Effector CD4-positive, alpha-beta T cell (primary cell): Measurements from ENCODE around the gene XPR1.

Experiments used
- DNase-seq: peaks from one replicate; pipeline ENCODE4 v3.0.0-alpha.2; 2020
- total RNA-seq: gene quantifications from one replicate; lab custom pipeline; 2026; lab: John Stamatoyannopoulos, UW

Gene XPR1
- total RNA-seq, result 49.0 reads per million, percentile 67 among the genes with 10 or more reads in this experiment

DNA sequence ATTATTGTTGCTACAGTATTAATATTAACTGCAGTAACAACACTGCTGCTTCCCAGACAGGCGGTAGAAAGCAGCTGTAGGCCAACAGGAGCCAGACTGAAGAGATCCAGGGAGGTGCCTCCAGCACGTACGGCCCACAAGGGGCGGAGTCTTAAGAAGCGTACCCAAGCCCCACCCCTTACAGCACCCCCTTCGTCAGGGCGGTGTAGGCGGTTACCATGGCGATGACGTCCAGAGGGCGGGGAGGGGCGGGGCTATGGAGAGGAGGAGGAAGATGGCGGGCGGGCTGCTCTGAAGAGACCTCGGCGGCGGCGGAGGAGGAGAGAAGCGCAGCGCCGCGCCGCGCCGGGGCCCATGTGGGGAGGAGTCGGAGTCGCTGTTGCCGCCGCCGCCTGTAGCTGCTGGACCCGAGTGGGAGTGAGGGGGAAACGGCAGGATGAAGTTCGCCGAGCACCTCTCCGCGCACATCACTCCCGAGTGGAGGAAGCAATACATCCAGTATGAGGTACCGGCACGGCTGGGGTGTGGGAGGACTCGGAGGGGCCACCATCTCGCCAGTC, at the start of gene XPR1:
XPR1 (plus strand) TSS at position 257 of the 560 bp plus-strand sequence; CDS start at position 437, 180 bp downstream.
- DNase-seq, result peak; percentile 97

DNA sequence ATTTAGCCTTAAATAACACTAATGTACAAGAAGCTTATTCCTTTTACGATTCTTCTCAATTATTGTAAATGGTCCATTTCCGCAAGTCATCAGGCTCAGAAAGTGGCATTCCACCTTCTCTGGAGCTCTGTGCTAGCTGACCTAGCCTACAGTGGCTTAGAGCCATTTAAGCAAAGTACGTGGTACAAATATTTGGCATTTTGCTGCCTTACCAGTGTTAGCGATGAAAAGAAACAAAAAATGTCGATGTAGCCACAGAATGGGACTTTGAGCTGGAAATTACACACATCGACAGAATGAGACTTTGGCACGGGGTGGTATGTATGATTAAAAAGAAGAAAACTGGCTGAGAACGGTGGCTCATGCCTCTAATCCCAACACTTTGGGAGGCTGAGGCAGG, 47.0 kb upstream of the XPR1 start:
- DNase-seq, result no peak

DNA sequence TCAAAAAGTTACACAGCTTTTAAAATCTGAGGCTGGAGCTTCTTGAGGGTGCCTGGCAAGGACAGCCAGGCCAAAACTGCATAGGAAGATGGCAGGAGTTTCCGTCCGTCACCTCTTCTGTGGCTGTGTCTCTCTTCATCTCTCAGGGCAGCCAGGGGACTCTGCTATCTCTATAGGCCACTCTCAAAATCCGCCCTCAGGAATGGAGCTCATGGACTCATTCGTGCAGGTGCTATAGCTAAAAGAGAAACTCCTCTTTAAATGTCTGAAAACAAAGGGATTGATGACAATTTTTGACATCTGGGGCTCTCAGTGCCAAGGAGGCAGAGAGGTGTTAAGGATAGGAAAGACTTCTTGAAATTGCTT, 45.8 kb upstream of the XPR1 start:
- DNase-seq, result no peak

DNA sequence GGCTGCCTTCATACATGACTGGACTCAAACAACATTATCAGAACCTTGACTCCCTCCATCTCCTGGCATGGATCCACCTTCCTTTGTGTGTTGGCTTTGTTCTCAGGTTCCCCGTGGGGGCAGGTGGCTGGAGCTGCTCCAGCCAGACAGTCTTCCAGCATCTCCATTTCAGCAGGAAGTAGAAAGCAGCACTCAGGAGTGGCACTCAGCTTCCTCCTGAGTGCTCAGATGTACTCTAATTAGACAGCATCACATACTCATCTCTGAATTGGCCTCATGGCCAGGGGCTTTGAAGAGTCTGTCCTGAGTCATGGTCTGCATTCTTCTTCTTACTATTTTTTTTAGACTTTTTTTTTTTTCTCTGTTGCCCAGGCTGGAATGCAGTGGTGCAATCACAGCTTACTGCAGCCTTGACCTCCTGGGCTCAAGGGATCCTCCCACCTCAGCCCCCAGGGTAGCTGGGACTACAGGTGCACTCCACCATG, 45.1 kb upstream of the XPR1 start:
- DNase-seq, result no peak

DNA sequence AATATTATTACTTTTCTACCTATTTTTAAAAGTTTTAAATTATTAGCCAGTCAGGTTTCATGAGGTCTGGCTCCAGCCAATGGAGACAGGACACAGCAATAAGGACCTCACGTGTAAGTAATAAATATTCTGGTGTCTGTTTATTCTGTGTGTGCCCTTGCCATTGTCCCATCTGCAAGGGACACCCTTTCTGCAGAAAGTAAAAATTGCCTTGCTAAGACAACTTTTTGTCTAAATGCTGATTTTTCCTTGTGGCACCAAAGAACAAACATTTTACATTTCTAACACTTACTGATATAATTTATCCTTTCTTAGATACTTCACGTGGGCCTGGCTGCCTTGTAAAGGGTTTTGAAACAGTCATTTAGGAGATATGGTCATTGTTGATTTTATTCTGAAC, 43.7 kb upstream of the XPR1 start:
- no peak for DNase-seq

DNA sequence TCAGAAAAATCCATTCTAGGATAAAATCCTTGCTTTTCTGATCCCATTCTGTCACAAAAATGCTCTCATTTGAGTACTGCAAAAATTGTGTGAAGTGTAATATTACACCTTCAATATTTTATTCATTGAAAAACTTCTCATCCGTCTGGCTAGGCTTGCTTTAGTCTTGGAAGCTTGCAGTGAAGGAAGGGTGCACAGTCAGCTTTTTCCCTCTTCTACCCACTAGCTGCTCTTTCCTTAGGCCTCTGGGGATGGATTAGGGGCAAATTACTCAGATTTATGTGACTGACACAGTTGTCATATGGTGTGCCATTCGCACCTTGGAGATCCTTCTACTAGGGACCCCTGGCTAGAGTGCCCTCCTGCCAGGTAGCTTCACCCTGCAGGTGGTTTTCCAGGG, 40.9 kb upstream of the XPR1 start:
- no peak for DNase-seq

DNA sequence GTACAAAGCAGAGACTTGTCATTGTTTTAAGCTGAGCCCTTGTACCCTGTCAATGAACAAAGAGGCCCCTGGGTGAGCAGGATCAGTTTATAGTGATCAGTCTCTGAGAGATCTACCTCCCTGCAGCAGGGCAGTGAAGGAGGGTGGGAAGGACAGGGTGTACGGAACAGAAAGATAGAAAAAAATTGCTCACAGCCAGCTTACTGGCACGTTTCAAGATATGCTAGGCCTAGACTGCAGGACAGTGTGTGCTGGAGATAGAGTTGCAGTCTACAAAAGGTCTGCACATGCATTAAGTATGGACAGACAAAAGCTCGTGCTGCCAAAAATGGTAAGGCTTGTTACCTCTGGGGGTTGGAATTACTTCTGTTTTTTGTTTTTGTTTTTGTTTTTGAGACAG, 38.4 kb upstream of the XPR1 start:
- DNase-seq, result no peak

DNA sequence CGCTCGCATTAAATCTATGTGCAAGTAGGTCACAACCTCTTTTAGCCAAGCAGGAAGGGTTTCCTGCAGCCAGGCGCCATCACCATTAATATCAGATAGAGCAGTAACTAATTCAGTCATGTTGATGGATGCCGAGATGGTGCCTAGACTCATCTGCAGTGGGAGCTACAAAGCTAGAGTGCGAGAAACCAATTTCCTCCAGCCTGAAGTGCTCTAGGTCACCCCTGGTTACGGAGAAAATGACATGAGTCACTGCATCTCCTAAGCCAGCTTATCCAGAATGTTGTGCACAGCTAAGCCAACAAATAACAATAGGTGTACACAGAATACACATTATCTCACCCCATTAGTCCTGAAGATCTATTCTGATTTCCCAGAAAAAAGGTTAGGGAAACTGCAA, 37.1 kb upstream of the XPR1 start:
- DNase-seq, result no peak

DNA sequence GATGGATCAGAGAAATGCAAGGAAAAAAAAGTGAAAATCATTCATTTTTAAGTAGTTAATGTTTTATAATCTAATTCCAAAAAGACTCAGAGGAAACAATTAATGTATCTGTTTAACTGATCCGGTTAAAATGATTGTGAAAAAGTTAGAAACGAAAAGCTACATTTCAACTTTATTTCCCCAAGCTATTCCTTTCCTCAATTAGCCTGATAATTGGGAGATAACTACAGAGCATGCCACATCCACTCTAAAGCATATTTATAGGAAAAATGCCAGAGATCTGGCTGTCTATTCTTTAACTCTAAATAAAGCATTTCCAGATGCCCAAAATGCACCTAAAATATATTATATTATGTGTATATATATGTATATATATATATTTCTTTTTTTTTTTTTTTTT, 35.9 kb upstream of the XPR1 start:
- DNase-seq, result no peak

DNA sequence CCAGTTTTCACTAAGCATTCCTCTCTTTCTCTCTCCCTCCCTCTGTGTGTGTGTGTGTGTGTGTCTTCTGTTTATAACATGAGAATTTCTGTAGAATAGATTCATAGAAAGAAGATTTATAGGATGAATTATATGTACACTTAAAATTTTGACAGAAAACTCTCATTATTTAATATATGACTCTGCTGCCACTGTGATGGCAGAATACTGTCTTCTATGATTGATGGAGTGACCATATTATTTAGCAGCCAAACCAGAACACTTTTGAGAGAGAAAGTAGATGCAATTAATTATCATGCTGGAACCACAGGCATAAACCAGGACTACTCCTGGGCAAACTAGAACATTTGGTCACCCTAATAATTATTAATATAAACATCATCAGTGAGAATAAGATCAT, 34.3 kb upstream of the XPR1 start:
- DNase-seq, result no peak

DNA sequence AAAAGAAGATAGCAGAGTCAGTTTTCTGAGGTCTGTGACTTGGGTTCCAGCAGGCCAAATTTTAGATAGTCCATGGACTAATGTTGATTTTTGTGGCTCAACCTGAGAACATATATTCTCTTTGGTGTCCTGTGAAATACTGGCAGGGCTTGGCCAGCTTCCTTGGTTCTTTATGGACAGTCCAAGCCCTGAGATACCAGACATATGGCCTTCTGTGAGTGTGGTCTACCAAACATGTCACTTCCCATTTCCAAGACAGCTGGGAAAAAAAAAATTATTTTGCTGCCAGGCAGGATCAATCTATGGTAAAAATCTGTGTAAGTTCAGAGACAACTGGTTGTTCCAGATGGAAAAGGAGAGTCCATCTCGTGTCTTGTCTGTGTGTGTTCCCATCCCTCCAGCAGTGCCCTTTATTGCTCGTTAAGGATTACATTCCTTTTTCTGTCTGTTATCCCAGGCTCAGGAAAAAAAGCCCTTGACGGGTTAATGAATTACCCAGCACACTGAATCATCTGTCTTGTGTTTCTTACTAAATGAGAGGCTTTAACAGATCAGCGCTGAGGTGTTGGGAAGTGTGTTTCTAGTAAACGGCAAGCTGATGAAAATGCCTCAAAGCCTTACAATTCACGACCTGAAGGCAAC, 33.4 kb upstream of the XPR1 start:
- DNase-seq, result no peak

DNA sequence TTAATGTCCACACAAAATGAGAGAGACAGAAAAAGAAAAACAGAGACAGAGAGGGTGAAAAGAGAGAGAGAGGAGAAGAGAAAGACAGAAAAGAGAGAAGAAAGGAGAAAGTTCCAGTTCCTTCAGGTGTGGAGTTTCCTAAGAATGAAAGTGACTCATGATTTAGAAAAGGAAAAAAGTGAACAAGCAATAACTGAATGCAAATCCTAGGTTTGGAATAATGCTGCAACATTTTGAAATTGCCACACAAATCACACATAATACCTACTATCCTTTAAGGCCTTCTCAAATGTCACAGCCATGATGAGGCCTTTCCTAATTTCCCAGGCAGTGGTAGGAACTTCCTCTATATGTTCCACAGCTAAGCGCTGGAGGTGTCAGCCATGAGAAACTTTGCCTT, 31.5 kb upstream of the XPR1 start:
- no peak for DNase-seq

DNA sequence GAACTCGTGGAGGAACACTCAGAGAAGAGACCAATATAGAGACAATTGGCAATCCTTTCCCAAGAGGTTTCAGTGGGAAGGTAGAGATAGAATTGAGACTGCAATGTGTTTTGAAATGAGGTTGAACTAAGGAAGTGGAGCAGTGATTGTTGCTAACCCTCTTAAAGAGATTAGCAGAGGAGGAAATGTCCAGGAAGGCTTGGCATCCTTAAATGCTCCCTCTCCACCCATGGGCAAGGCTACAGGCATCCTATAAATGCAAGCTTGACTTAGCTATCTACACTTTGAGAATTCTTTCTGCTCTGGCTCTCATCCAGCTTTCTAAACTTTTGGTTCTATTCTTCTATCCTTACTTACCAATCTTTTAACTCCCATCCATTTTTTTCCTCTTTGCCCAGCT, 30.3 kb upstream of the XPR1 start:
- no peak for DNase-seq

DNA sequence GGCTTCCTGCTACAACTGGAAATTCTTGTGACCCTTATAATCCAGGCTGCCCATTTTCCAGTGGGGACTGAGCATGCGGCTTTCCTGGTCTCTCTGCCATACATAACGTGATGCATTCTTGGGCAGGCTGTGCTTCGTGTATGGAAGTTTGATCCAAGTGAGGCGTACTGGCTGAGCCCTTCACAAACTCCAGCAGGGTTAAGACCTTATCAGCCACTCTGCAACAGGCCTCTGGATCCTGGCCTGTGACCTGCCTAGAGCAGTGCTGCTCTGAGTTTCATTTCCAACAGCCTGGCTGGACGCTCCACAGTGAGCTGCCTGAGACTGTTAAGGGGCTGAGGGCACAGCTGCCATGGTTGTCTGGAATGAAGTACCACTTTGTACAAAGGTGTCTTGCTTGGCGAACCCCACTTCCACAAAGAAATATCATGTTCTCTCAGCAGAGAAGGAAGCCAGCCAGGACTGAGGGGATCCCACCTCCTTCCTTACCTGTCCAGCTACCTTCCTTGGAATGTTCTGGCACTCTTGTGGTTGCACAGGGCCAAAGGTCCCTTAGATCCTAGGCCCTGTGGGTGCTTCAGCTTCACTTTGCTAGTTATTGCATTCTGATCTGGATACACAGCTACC, 28.5 kb upstream of the XPR1 start:
- DNase-seq, result no peak

DNA sequence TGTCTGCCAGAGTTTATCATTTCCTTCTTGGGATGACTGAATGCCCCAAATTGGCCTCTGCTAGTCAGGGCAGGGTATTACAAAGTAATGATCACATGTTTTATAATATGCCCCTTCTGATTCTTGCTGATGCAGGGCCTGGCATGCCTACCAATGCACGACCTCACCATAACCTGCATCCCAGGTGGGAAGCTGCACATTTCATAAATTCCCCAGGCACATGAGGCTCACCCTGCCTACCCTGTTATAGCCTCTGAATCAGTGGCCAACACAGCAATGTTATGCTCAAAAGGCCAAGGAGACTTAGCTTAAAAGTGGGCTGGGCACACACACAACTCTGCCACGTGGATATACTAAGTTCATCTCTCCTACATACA, 28.0 kb upstream of the XPR1 start:
- no peak for DNase-seq

DNA sequence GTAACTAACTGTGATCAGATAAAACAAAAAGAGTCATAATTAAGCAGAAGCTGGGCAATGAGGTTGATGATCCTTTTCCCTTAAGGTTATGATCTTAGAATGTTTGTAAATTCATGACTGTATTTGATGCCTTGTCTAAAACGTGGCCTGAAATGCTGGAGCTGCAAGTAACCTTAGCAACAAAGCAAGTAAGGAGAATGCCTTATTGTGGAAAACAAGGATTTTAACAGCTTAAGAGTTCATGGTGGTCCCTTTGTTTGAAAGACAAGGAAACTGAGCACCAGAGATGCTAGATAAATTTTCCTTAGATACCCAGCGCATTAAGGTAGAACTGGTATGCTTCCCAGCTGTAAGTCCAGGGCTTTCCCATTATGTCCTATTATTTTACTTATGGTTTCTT, 25.7 kb upstream of the XPR1 start:
- DNase-seq, result no peak

DNA sequence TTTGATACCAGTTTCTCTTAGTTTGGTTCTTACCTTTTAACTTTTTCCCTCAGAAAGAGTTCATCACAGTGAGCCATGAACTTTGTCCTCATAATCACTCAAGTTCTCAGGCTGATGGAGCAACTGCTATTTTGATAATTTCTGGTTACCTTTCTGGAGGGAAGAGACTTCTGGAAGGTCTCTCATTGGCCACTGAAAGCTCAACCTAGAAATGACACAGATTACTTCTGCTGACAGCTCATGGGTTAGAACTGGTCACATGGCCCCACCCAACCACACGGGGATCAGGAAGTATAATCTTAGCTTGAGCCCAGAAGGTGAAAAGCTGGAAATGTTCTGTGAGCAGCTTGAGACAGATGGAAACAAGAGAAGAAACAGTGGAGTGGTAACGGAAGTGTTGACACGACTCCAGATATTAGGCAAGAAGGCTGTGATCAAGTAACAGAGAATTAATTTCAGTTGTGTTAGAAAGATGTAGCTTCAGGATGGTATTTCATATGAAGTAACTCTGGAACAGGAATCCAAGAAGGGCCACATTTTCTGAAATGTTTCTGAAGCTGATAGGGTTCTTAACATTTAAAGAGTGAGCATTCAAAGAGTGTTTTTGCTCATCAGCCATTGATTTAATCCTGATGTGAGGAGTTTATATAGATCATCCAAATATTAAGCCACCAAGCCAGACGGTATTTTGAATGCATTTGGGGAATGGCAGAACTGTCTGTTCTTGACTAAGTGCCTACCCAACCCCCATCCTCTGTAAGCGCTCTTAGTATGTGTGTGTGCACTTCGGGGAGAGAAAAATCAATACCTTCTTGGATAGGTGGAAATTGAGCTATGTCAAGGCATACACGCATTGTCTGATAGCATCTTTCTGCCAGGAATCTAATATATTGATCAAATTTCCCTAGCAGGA, 21.9 kb upstream of the XPR1 start:
- DNase-seq, result no peak

DNA sequence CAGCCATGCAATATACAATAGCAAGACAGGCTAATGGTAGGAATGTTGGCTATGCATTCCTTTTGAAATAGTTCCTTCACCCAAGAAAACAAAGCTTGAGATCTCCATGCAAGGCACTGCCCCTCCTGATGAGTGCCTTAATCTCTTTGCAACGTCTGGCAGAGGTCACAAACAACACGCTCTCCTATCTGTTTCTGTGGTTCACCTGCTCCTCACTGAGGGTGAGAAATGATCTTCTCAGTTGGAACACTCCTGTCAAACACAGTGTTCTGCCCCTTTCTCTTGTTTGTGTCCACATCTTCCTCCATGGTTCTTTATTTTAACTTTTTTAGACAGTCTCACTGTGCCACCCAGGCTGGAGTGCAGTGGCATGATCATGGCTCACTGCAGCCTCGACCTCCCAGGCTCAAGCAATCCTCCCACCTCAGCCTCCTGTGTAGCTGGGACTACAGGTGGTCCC, 21.2 kb upstream of the XPR1 start:
- no peak for DNase-seq

DNA sequence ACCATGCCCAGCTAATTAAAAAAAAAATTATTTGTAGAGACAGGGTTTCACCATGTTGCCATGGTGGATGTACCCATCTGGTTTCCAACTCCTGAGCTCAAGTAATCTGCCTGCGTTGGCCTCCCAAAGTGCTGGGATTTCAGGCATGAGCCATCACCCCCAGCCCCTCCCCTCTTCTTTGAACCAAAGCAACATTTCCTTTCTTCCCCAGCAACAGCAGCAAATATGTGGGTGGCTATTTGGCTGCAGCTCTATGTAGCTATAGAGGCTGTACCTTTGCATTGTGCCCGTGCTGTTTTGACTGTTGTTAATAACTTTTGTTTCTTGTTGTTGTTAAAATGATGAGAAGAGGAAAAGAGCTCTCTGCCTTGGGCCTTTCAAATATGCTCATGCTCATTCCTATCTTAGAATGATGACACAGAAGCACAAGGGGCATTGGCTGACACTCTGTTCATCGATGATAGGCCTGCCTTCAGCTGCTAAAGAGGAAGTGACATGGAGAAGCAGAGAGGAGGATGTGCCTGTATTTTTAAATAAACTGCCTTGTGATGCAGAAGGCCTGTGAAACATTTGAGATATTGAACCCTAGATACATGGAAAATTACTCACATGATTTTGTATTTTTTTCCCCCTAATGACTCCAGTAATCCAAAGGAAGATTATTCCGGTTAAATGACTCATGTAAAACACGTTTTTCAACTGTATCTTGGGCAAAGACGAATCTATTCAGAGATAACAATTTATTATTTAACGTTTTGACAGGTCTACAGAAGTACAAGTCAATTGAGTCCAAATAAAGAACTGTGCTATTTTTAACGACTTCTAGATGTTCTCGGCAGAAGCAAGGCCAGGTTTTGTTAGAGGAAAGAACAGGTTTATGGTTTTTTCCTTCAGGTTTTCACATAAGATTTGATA, 20.5 kb upstream of the XPR1 start:
- DNase-seq, result no peak

DNA sequence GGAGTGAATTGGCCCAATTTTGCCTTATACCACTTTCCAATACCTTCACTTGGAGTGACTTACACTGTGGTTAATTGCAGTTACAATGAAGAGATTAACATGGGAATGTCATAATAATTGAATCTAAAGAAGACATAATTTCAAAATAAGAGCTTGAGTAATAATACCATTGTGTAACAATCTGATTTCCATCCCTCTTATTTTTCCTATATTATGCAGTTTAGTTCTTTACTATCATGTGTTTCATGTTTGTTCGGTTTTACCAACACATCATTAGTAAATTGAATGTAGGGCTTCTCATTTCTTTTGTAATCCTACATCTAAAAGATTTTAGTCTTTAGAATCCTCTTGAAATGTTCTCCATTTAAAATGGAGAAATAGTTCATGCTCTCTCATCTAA, 19.2 kb upstream of the XPR1 start:
- DNase-seq, result no peak

DNA sequence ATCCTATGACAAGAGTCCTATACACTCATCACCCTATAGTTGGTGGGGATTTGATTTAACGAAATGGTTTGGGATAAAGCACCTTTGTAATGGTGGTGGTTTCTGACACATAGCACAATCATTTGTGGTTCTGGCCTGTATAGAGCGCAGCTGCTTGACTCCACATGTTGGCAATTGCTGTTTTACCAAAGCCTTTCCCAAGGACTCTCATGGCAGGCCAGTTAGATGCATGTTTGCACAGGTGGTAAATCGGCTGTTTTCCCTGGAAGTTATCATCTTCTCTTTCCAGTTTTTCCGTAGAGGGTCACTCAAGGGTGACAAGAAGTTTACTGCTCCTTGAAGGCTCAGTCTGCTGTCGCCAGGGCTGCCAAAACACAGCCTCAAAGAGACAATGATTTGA, 17.1 kb upstream of the XPR1 start:
- no peak for DNase-seq
